ENCODE data around the gene ISM2. TPM values are rescaled to one million over a fixed set of nuclear protein-coding genes. Genes with fewer than 3 reads are reported as not detected.
"Not testable (repeated sequence)": the region's sequence is repeated elsewhere in the genome, so short reads cannot be mapped to it uniquely, and the experiment has no call there.

The ISM2 gene
- total and polyA plus RNA-seq, 7 donors: 0.33 to 1.1 (median 0.40) TPM; not detected in 3

DNA sequence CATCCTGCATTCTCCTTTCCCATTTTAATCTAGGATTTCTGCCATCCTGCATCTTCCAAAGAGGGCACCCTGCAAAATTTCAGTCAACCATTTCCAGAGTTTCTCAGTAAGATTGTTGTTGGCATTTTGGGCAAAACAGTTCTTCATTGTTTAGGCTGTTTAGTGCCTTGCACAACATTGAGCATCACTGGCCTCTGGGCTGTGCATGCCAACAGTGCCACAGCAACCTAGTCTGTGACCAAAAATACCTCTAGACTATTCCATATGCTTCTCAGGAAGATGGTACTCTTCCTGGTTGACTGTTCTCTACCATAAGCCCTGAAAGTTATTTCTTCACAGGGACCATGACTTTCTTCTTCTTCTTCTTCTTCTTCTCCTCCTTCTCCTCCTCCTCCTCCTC lies 32.5 kb upstream of the ISM2 start:
- DNase-seq: no peak
- Histone ChIP-seq H3K4me1 (peaks cover 0 to 8% (median 2%) of the 10 kb centered on the region in 4 donors), H3K4me3 (no peak overlapping the region), H3K27me3 (no peaks in the 10 kb centered on the region), H3K9me3 (no peaks in the 10 kb centered on the region), H3K36me3 (no peaks in the 10 kb centered on the region), H3K27ac (no peak overlapping the region)
- intact Hi-C loops (cut with DNase I): no loop called here
- TF ChIP-seq POLR2A (IDR thresholded peaks at IDR 0.05): no peak
- no peak for TF ChIP-seq POLR2AphosphoS5 (IDR thresholded peaks at IDR 0.05)
- TF ChIP-seq, protein P1, sequence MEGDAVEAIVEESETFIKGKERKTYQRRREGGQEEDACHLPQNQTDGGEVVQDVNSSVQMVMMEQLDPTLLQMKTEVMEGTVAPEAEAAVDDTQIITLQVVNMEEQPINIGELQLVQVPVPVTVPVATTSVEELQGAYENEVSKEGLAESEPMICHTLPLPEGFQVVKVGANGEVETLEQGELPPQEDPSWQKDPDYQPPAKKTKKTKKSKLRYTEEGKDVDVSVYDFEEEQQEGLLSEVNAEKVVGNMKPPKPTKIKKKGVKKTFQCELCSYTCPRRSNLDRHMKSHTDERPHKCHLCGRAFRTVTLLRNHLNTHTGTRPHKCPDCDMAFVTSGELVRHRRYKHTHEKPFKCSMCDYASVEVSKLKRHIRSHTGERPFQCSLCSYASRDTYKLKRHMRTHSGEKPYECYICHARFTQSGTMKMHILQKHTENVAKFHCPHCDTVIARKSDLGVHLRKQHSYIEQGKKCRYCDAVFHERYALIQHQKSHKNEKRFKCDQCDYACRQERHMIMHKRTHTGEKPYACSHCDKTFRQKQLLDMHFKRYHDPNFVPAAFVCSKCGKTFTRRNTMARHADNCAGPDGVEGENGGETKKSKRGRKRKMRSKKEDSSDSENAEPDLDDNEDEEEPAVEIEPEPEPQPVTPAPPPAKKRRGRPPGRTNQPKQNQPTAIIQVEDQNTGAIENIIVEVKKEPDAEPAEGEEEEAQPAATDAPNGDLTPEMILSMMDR (IDR thresholded peaks at IDR 0.05): no peak
- TF ChIP-seq EP300 (IDR thresholded peaks at IDR 0.05): no peak

DNA sequence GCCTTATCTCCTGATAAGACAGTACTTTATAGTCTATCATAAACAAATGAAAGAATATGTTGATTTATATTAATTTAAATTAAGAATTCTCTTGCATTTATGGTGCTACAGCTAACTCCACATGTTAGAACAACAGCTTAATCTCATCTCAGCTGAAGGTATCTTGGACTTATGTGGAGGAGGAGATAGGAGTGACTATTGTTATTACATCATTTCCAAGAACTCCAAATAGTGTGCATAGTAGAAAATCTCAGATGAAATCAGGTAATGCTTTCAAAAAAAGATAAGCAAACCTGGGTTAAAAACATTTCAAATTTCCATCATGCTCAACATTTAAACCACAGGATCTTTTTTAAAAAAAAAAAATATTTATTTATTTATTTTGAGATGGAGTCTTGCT lies 31.3 kb upstream of the ISM2 start:
- H3K9me3 ChIP-seq: no peaks in the 10 kb centered on the region
- H3K27ac ChIP-seq: no peak overlapping the region
- intact Hi-C loops (cut with DNase I): no loop called here
- H3K36me3 ChIP-seq: no peaks in the 10 kb centered on the region
- no peak for DNase-seq
- H3K27me3 ChIP-seq: no peaks in the 10 kb centered on the region
- no peak overlapping the region for H3K4me3 ChIP-seq
- TF ChIP-seq POLR2AphosphoS5 (IDR thresholded peaks at IDR 0.05) (no peak), POLR2A (IDR thresholded peaks at IDR 0.05) (no peak), EP300 (IDR thresholded peaks at IDR 0.05) (no peak)
- TF ChIP-seq, protein P1 (IDR thresholded peaks at IDR 0.05): no peak
- H3K4me1 ChIP-seq: peaks cover 0 to 12% (median 4%) of the 10 kb centered on the region in 4 donors

DNA sequence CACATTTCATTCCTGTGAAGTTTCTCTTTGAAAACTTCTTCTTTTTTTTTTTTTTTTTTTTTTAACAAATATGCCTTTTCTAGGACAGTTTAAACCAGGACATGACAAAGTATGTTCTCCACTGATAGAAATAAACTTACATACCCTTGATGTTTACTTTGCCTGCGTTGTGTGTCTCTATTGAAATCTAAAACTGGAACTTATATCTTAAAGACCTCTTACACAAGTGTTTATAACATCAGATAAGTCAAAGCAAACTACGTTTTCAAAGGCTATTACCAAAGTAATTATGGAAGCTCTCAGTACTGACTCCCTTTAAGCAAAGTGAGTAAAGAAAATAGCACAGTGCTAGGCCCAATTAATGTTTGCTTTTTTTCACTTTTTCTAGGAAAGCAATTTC lies 30.6 kb upstream of the ISM2 start:
- DNase-seq: no peak
- Histone ChIP-seq H3K27ac (no peak overlapping the region), H3K4me3 (no peak overlapping the region), H3K9me3 (no peaks in the 10 kb centered on the region), H3K36me3 (no peaks in the 10 kb centered on the region), H3K4me1 (peaks cover 0 to 12% (median 4%) of the 10 kb centered on the region in 4 donors), H3K27me3 (no peaks in the 10 kb centered on the region)
- 67 to 77% methylated on average over 2 of the region's 2 CpGs for WGBS, 2 donors
- intact Hi-C loops (cut with DNase I): no loop called here
- TF ChIP-seq POLR2A (IDR thresholded peaks at IDR 0.05): no peak
- TF ChIP-seq EP300 (IDR thresholded peaks at IDR 0.05): no peak
- TF ChIP-seq POLR2AphosphoS5 (IDR thresholded peaks at IDR 0.05): no peak
- TF ChIP-seq, protein P1 (IDR thresholded peaks at IDR 0.05): no peak

DNA sequence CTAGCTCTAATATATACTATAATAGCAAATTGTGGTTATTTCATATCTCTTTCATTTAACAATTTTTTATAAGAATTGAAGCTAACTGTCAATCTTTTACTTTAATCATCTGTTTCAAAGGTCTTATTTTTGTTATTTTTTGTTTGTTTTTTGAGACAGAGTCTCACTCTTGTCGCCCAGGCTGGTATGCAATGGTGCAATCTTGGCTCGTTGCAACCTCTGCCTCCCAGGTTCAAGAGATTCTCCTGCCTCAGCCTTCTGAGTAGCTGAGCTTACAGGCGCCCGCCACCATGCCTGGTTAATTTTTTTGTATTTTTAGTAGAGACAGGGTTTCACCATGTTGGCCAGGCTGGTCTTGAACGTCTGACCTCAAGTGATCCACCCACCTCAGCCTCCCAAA lies 30.1 kb upstream of the ISM2 start:
- 92 to 93% methylated on average over 5 of the region's 5 CpGs for WGBS, 2 donors
- H3K27ac ChIP-seq; H3K27me3 ChIP-seq; intact Hi-C loops (cut with DNase I); H3K36me3 ChIP-seq; DNase-seq; H3K9me3 ChIP-seq; H3K4me3 ChIP-seq: not testable (repeated sequence)
- H3K4me1 ChIP-seq: peaks cover 0 to 12% (median 4%) of the 10 kb centered on the region in 4 donors

DNA sequence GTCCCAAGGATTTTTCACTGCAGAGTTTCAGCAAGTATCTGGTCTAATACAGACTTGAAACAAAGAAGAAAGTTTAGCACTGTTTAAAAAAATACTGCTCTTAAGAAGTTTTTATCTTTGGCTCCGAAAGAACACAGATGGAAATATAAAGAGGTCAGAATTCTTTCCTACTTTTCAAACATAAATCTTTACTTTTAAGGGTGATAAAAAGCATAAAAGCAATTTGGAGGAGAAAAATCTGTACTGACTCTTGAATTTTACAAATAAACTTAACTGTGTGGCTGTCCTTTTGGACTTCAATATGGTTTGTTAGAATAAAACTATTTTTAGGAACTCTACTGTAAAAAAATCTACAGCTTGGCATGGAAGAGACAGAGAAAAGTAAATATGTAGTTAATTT lies 27.6 kb upstream of the ISM2 start:
- Histone ChIP-seq H3K27me3 (no peaks in the 10 kb centered on the region), H3K4me3 (no peak overlapping the region), H3K9me3 (no peaks in the 10 kb centered on the region), H3K4me1 (peaks cover 0 to 12% (median 4%) of the 10 kb centered on the region in 4 donors), H3K36me3 (no peaks in the 10 kb centered on the region), H3K27ac (peak overlapping the region in 2 of 4 donors; percentile 31 to 44)
- TF ChIP-seq EP300 (IDR thresholded peaks at IDR 0.05) (no peak), POLR2AphosphoS5 (IDR thresholded peaks at IDR 0.05) (peak in 2 of 4 donors; percentile 14 to 29)
- WGBS, 2 donors: 73 to 84% methylated on average over 1 of the region's 1 CpG
- DNase-seq: no peak
- intact Hi-C loops (cut with DNase I): no loop called here

DNA sequence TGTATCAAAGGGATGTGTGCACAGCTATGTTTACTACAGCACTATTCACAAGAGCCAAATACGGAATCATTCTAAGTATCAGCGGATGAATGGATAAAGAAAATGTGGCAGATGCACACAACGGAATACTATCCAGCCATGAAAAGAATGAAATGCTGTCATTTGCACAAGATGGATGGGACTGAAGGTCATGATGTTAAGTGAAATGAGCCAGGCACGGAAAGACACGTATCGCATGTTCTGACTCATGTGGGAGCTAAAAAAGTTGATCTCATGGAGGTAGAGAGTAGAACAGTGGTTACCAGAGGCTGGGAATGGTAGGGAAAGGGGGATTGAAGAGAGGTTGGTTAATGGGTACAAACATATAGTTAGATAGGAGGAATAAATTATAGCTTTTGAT lies 25.9 kb upstream of the ISM2 start:
- 96 to 97% methylated on average over 6 of the region's 6 CpGs for WGBS, 2 donors
- Histone ChIP-seq H3K36me3 (peaks cover 0 to 17% (median 7%) of the 10 kb centered on the region in 4 donors), H3K27ac (no peak overlapping the region), H3K4me1 (peaks cover 0 to 12% (median 4%) of the 10 kb centered on the region in 4 donors), H3K27me3 (no peaks in the 10 kb centered on the region), H3K4me3 (no peak overlapping the region), H3K9me3 (no peaks in the 10 kb centered on the region)
- intact Hi-C loops (cut with DNase I): no loop called here
- no peak for DNase-seq
- TF ChIP-seq POLR2A (IDR thresholded peaks at IDR 0.05) (no peak), POLR2AphosphoS5 (IDR thresholded peaks at IDR 0.05) (no peak), EP300 (IDR thresholded peaks at IDR 0.05) (no peak)
- TF ChIP-seq, protein P1 (IDR thresholded peaks at IDR 0.05): no peak

Data from sigmoid colon (tissue), 7 donors.